Trophoblast cell (in vitro differentiated cells and primary cell): Measurements from ENCODE around the gene NTN5.

Source experiments
- DNase-seq, 2 donors: peaks; one replicate each; pipeline ENCODE4 v3.0.0-alpha.2; 2016
- H2AFZ ChIP-seq: 2 replicates; pipeline ENCODE4 v1.6.1; 2013; ENCODE audit warnings: low read length, moderate library complexity, mild to moderate bottlenecking; ENCODE audit not compliant: insufficient read depth, poor library complexity
- H2AK5ac ChIP-seq: 2 replicates; pipeline ENCODE4 v1.6.1; 2013; ENCODE audit warnings: mild to moderate bottlenecking, low read length
- H2BK120ac ChIP-seq: 2 replicates; pipeline ENCODE4 v1.6.1; 2013; ENCODE audit warnings: low read length, mild to moderate bottlenecking, moderate library complexity; ENCODE audit not compliant: insufficient read depth, poor library complexity
- H2BK12ac ChIP-seq: 2 replicates; pipeline ENCODE4 v1.6.1; 2013; ENCODE audit warnings: mild to moderate bottlenecking, low read length, moderate library complexity
- H2BK5ac ChIP-seq: 2 replicates; pipeline ENCODE4 v1.6.1; 2013; ENCODE audit warnings: low read length, low read depth, moderate library complexity, mild to moderate bottlenecking; ENCODE audit not compliant: poor library complexity
- H3K14ac ChIP-seq: 2 replicates; pipeline ENCODE4 v1.6.1; 2013; ENCODE audit warnings: mild to moderate bottlenecking, low read length
- H3K18ac ChIP-seq: 2 replicates; pipeline ENCODE4 v1.6.1; 2013; ENCODE audit warnings: mild to moderate bottlenecking, low read length
- H3K23ac ChIP-seq: 2 replicates; pipeline ENCODE4 v1.6.1; 2013; ENCODE audit warnings: low read length
- H3K27ac ChIP-seq: 2 replicates; pipeline ENCODE4 v1.5.1; 2013; ENCODE audit warnings: low read depth, mild to moderate bottlenecking, inconsistent platforms, low read length, moderate library complexity
- H3K27me3 ChIP-seq: 2 replicates; pipeline ENCODE4 v1.6.1; 2013; ENCODE audit warnings: inconsistent platforms, mild to moderate bottlenecking, low read length, moderate library complexity; ENCODE audit not compliant: insufficient read depth
- H3K36me3 ChIP-seq, 2 experiments: 1 replicate in 1 of 2; 2 replicates in 1 of 2; pipeline ENCODE4 v1.6.1; 2013; ENCODE audit warnings: low read length in 2 of 2, mild to moderate bottlenecking in 2 of 2, moderate library complexity in 1 of 2; ENCODE audit not compliant: insufficient read depth in 2 of 2, control insufficient read depth in 1 of 2
- H3K4ac ChIP-seq: 2 replicates; pipeline ENCODE4 v1.6.1; 2013; ENCODE audit warnings: low read depth, mild to moderate bottlenecking, low read length, moderate library complexity
- H3K4me1 ChIP-seq, 2 experiments: 1 replicate in 1 of 2; 2 replicates in 1 of 2; pipeline ENCODE4 v1.6.1; 2013; ENCODE audit warnings: low read length in 2 of 2, mild to moderate bottlenecking in 2 of 2, moderate library complexity in 1 of 2; ENCODE audit not compliant: insufficient read depth in 2 of 2, control insufficient read depth in 1 of 2
- H3K4me2 ChIP-seq: 2 replicates; pipeline ENCODE4 v1.6.1; 2013; ENCODE audit warnings: inconsistent platforms, mild to moderate bottlenecking, low read length, moderate library complexity
- H3K4me3 ChIP-seq: 2 replicates; pipeline ENCODE4 v1.5.1; 2013; ENCODE audit warnings: mild to moderate bottlenecking, low read depth, low read length, inconsistent platforms
- H3K79me1 ChIP-seq: one replicate; pipeline ENCODE4 v1.6.1; 2013; ENCODE audit warnings: low read length
- H3K79me2 ChIP-seq: 2 replicates; pipeline ENCODE4 v1.6.1; 2013; ENCODE audit warnings: low read length, mild to moderate bottlenecking; ENCODE audit not compliant: control insufficient read depth, insufficient read depth, poor library complexity
- H3K9ac ChIP-seq: 2 replicates; pipeline ENCODE4 v1.6.1; 2013; ENCODE audit warnings: mild to moderate bottlenecking, low read length
- H3K9me3 ChIP-seq: 2 replicates; pipeline ENCODE4 v1.6.1; 2013; ENCODE audit warnings: low read depth, mild to moderate bottlenecking, control low read depth, inconsistent platforms, low read length; ENCODE audit not compliant: insufficient read depth
- H4K12ac ChIP-seq: 2 replicates; pipeline ENCODE4 v1.6.1; 2013; ENCODE audit warnings: low read depth, mild to moderate bottlenecking, low read length, moderate library complexity
- H4K8ac ChIP-seq: 2 replicates; pipeline ENCODE4 v1.6.1; 2013; ENCODE audit warnings: low read depth, mild to moderate bottlenecking, low read length, moderate library complexity
- H4K91ac ChIP-seq: one replicate; pipeline ENCODE4 v1.6.1; 2013; ENCODE audit warnings: low read depth, mild to moderate bottlenecking, low read length, moderate library complexity
- WGBS: extraction: QIAGEN DNeasy Blood & Tissue Kit; methylation state at CpG from one replicate; pipeline ENCODE4 v1.1.7; 2013; ENCODE audit warnings: missing lambda C conversion rate; ENCODE audit not compliant: insufficient read length, insufficient coverage; ENCODE audit errors: extremely low coverage; 5-methylcytosine and 5-hydroxymethylcytosine counted together

The NTN5 gene

GRCh38 chr19:48625891-48626327, 46.9 kb downstream of the NTN5 start:
- no peak overlapping the region for H2AK5ac ChIP-seq
- H3K9ac ChIP-seq = no peak overlapping the region
- H2BK5ac ChIP-seq = no peak overlapping the region
- no peak overlapping the region for H2BK12ac ChIP-seq
- no peak overlapping the region for H2AFZ ChIP-seq
- no peak overlapping the region for H3K4ac ChIP-seq
- DNase-seq = no peak
- no peak overlapping the region for H3K27ac ChIP-seq
- no peak overlapping the region for H4K12ac ChIP-seq
- no peaks in the 10 kb centered on the region for H3K9me3 ChIP-seq
- H3K79me1 ChIP-seq = peaks cover 5% of the 10 kb centered on the region
- H3K23ac ChIP-seq = no peak overlapping the region
- no peak overlapping the region for H2BK120ac ChIP-seq
- no peak overlapping the region for H3K14ac ChIP-seq
- H4K8ac ChIP-seq = no peak overlapping the region
- H3K18ac ChIP-seq = no peak overlapping the region
- no peak overlapping the region for H3K4me2 ChIP-seq
- no peak overlapping the region for H3K4me3 ChIP-seq
- no peak overlapping the region for H4K91ac ChIP-seq
- H3K79me2 ChIP-seq = no peaks in the 10 kb centered on the region
- no CpG with 5 or more reads among the region's 30 CpGs for WGBS
- no peaks in the 10 kb centered on the region for H3K27me3 ChIP-seq
- H3K4me1 ChIP-seq = peaks cover 10 to 20% of the 10 kb centered on the region in 2 experiments
- peaks cover 2 to 3% of the 10 kb centered on the region in 2 experiments for H3K36me3 ChIP-seq

- no peak overlapping the region for H2AFZ ChIP-seq
- no peak overlapping the region for H3K27ac ChIP-seq
- no peak overlapping the region for H4K12ac ChIP-seq
- no peak overlapping the region for H3K18ac ChIP-seq
- no peaks in the 10 kb centered on the region for H3K27me3 ChIP-seq
- H3K4ac ChIP-seq = peak overlapping the region; percentile 15
- H4K91ac ChIP-seq = peak overlapping the region; percentile 10
- no CpG with 5 or more reads among the region's 24 CpGs for WGBS
- H3K4me3 ChIP-seq = peak overlapping the region; percentile 80
- H3K23ac ChIP-seq = no peak overlapping the region
- H4K8ac ChIP-seq = no peak overlapping the region
- H2BK120ac ChIP-seq = no peak overlapping the region
- H3K14ac ChIP-seq = peak overlapping the region; percentile 6
- peak overlapping the region; percentile 81 for H3K9ac ChIP-seq
- peaks cover 7 to 12% of the 10 kb centered on the region in 2 experiments for H3K4me1 ChIP-seq
- H3K4me2 ChIP-seq = peak overlapping the region; percentile 93
- H3K79me2 ChIP-seq = no peaks in the 10 kb centered on the region
- no peak overlapping the region for H2BK5ac ChIP-seq
- H2AK5ac ChIP-seq = no peak overlapping the region
- no peaks in the 10 kb centered on the region for H3K9me3 ChIP-seq
- H2BK12ac ChIP-seq = no peak overlapping the region
- no peak for DNase-seq
- H3K36me3 ChIP-seq = peaks cover 2 to 3% of the 10 kb centered on the region in 2 experiments
- H3K79me1 ChIP-seq = peaks cover 4% of the 10 kb centered on the region
Measured at GRCh38 chr19:48624791-48625723, 47.8 kb downstream of the NTN5 start.

GRCh38 chr19:48624067-48624594, 48.7 kb downstream of the NTN5 start:
- Histone ChIP-seq H3K36me3 (peaks cover 2 to 3% of the 10 kb centered on the region in 2 experiments), H4K12ac (peak overlapping the region; percentile 80), H2BK12ac (no peak overlapping the region), H3K4me3 (peak overlapping the region; percentile 80), H3K14ac (peak overlapping the region; percentile 1), H3K18ac (peak overlapping the region; percentile 45), H3K9ac (peak overlapping the region; percentile 81), H3K4me2 (peak overlapping the region; percentile 93), H4K91ac (peak overlapping the region; percentile 74), H3K9me3 (no peaks in the 10 kb centered on the region), H3K27me3 (no peaks in the 10 kb centered on the region), H3K79me2 (no peaks in the 10 kb centered on the region), H2AFZ (peak overlapping the region; percentile 83), H3K79me1 (peaks cover 7% of the 10 kb centered on the region), H3K23ac (no peak overlapping the region), H4K8ac (peak overlapping the region; percentile 94), H2BK120ac (peak overlapping the region; percentile 46), H2BK5ac (peak overlapping the region; percentile 67), H3K4ac (peak overlapping the region; percentile 44), H3K4me1 (peaks cover 6 to 10% of the 10 kb centered on the region in 2 experiments), H3K27ac (peak overlapping the region; percentile 76), H2AK5ac (no peak overlapping the region)
- DNase-seq = peak; percentile 96 to 97
- WGBS = no CpG with 5 or more reads among the region's 40 CpGs

- H3K79me1 ChIP-seq = peaks cover 11% of the 10 kb centered on the region
- H3K4me2 ChIP-seq = peak overlapping the region; percentile 53
- no CpG with 5 or more reads among the region's 8 CpGs for WGBS
- H2BK5ac ChIP-seq = peak overlapping the region; percentile 67
- peaks cover 2 to 3% of the 10 kb centered on the region in 2 experiments for H3K36me3 ChIP-seq
- H3K4me3 ChIP-seq = no peak overlapping the region
- peaks cover 6 to 10% of the 10 kb centered on the region in 2 experiments for H3K4me1 ChIP-seq
- H3K14ac ChIP-seq = no peak overlapping the region
- H3K23ac ChIP-seq = no peak overlapping the region
- no peak overlapping the region for H2BK12ac ChIP-seq
- no peak for DNase-seq
- peak overlapping the region; percentile 74 for H4K91ac ChIP-seq
- H3K4ac ChIP-seq = no peak overlapping the region
- peaks cover 3% of the 10 kb centered on the region for H3K79me2 ChIP-seq
- H2AK5ac ChIP-seq = no peak overlapping the region
- peak overlapping the region; percentile 9 for H3K9ac ChIP-seq
- peak overlapping the region; percentile 83 for H2AFZ ChIP-seq
- no peak overlapping the region for H3K18ac ChIP-seq
- H4K12ac ChIP-seq = peak overlapping the region; percentile 80
- peak overlapping the region; percentile 94 for H4K8ac ChIP-seq
- H2BK120ac ChIP-seq = peak overlapping the region; percentile 46
- peak overlapping the region; percentile 76 for H3K27ac ChIP-seq
- no peaks in the 10 kb centered on the region for H3K27me3 ChIP-seq
- H3K9me3 ChIP-seq = no peaks in the 10 kb centered on the region
Measured at GRCh38 chr19:48623556-48624066, 49.2 kb downstream of the NTN5 start.
